ENCODE results near the gene RANBP2.

RANBP2 gene

GRCh38 chr2:108778857-108779256 is 59.6 kb downstream of the RANBP2 start:
- DNase-seq (ENCODE audit: low spot score), result no peak

GRCh38 chr2:108786008-108786353 is 66.7 kb downstream of the RANBP2 start:
- DNase-seq (ENCODE audit: low spot score), result no peak

GRCh38 chr2:108786354-108787215 is 67.3 kb downstream of the RANBP2 start, which contains the start of gene CCDC138:
TSS of gene CCDC138 (plus strand) at chr2:108786771. CDS start at chr2:108786823, 52 bp downstream.
- DNase-seq (ENCODE audit: low spot score), result peak; percentile 89

DNA sequence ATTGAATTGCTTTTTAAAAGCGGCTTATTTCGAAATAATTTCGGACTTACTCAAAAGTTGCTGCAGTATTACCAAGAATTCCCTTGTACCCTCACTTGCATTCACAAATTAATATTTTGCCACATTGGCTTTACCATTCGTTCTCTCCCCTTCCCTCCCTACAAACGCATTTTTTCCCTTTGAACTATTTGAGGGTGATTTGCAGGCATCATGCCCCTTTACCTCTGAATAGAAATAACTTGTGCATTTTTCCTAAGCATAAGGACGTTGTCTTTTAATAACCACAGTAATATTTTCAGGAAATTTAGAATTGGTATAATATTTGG is 67.9 kb downstream of the RANBP2 start:
- no peak for DNase-seq (ENCODE audit: low spot score)

- DNase-seq (ENCODE audit: low spot score), result no peak
Measured at GRCh38 chr2:108803045-108803736, 83.9 kb downstream of the RANBP2 start.

DNA sequence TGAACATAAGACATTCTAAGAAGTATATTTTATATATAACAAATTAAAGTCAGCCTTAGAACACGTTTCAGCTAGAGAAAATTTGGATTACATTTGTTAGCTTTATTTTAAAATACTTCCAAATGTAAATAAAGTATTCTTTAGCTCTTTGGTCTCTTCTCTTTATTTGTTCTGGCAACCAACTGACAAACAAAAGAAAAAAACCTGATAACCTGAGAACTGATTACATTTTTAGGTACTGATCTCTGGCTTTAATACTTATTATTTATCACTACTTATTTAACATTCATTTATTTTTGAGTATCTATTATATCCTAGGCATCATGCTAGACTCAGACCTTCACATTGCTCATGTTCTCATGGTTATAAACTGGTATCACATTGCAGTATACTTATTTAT is 85.8 kb downstream of the RANBP2 start:
- no peak for DNase-seq (ENCODE audit: low spot score)

DNA sequence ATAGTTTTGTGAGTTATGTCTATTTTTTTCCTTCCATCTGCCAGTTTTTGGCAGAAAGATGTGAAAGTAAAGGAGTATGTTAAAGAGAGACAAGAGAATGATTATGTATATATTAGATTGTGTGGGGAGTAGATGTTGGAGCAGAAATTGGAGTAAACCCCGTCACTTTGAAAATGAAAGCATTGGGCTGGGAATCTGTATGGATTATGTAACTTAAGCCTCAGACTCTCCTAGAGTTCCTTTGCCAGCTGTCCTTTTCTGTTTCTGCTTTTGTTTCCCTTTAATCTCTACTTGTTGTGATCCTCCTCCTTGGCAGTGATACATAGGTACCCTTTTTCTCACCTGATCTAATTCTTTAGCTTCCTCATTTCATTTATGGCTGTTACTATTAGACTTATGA is 86.5 kb downstream of the RANBP2 start:
- DNase-seq (ENCODE audit: low spot score), result no peak

GRCh38 chr2:108806371-108807113 is 87.3 kb downstream of the RANBP2 start:
- no peak for DNase-seq (ENCODE audit: low spot score)

- no peak for DNase-seq (ENCODE audit: low spot score)
Measured at GRCh38 chr2:108809936-108810335, 90.7 kb downstream of the RANBP2 start.

GRCh38 chr2:108810993-108811957 is 92.0 kb downstream of the RANBP2 start:
- DNase-seq (ENCODE audit: low spot score), result no peak

DNA sequence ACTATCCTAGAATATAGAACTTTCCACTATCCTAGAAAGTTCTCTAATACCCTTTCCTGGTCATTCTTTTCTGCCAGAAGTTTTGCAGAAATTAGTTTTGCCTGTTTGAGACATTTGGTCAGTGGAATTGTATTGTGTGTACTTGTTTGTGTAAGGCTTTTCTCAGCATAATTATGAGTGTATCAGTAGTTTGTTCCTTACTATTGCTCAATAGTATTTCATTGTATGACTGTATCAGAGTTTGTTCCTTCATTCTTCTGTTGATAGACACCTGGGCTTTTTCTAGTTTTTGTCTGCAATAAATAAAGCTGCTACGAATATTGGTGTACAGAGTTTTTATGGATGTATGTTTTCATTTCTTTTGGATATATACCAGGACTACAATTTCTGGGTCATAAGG is 94.5 kb downstream of the RANBP2 start:
- no peak for DNase-seq (ENCODE audit: low spot score)

- DNase-seq (ENCODE audit: low spot score), result no peak
Measured at GRCh38 chr2:108820482-108820881, 101.2 kb downstream of the RANBP2 start.

GRCh38 chr2:108823286-108823685 is 104.0 kb downstream of the RANBP2 start:
- DNase-seq (ENCODE audit: low spot score), result no peak

- no peak for DNase-seq (ENCODE audit: low spot score)
Measured at GRCh38 chr2:108824316-108825070, 105.2 kb downstream of the RANBP2 start.

GRCh38 chr2:108825254-108825653 is 106.0 kb downstream of the RANBP2 start:
- no peak for DNase-seq (ENCODE audit: low spot score)

DNA sequence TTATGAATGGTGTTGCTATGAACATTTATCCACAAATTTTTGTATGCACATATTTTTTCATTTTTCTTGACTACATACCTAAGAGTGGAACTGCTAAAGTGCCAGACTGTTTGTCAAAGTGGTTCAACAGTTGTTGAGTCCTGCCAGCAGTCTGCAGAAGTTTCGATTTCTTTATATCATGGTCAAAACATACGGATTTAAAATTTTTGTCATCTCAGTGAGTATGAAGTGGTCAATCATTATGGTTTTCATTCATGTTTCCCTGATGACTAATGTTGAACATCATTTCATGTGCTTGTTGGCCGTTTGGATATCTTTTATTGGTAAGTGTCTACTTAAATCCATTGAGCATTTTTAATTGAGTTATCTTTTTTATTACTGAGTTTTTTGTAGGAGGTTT is 106.5 kb downstream of the RANBP2 start:
- no peak for DNase-seq (ENCODE audit: low spot score)

DNA sequence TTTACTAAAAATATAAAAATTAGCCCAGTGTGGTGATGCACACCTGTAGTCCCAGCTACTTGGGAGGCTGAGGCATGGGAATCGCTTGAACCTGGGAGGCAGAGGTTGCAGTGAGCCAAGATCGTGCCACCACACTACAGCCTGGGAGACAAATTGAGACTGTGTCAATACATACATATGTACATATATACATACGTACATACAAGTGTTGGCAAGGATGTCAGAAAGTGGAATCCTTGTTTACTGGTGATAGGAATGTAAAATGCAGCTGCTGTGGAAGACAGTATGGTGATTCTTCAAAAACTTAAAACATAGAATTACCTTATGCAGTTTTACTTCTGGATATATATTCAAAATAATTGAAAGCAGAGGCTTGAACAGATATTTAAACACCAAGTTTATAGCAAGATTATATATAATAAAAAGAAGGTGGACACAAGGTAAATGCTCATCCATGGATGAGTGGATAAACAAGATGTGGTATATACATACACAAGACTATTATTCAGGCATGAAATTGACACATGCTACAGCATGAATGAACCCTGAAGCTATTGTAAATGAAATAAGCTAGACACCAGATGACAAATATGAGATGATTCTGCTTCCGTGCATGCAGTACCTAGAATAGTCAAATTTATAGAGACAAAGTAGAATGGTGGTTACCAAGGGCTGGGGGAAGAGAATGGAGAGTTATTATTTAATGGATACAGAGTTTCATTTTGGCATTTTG is 110.5 kb downstream of the RANBP2 start:
- no peak for DNase-seq (ENCODE audit: low spot score)

GRCh38 chr2:108833219-108833618 is 113.9 kb downstream of the RANBP2 start:
- peak; percentile 2 for DNase-seq (ENCODE audit: low spot score)

- DNase-seq (ENCODE audit: low spot score), result no peak
Measured at GRCh38 chr2:108834620-108835019, 115.3 kb downstream of the RANBP2 start.

DNA sequence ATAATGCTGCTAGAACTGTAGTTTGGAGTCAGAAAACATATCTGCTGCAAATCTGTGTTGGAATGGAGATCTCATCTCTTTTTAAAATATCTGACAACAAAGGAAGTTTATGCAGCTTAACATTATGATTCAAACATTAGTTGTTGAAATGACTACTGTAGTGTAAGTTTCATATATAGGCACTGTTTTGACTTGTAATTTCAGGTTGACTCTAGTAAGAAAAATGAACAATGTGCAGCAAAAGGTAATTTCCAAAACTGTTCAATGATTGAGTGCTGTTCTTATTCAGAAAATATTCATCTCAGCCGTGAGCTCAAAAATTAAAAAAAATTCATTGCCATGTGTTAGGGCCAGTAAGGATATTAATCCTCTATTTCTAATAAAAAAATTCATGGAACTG is 115.8 kb downstream of the RANBP2 start:
- DNase-seq (ENCODE audit: low spot score), result no peak

Measured in HuH-7 (cell line).